ENCODE results near the gene USH2A.

GRCh38 chr1:216190438-216190837, 232.8 kb downstream of the USH2A start:
- TF ChIP-seq, protein P1, sequence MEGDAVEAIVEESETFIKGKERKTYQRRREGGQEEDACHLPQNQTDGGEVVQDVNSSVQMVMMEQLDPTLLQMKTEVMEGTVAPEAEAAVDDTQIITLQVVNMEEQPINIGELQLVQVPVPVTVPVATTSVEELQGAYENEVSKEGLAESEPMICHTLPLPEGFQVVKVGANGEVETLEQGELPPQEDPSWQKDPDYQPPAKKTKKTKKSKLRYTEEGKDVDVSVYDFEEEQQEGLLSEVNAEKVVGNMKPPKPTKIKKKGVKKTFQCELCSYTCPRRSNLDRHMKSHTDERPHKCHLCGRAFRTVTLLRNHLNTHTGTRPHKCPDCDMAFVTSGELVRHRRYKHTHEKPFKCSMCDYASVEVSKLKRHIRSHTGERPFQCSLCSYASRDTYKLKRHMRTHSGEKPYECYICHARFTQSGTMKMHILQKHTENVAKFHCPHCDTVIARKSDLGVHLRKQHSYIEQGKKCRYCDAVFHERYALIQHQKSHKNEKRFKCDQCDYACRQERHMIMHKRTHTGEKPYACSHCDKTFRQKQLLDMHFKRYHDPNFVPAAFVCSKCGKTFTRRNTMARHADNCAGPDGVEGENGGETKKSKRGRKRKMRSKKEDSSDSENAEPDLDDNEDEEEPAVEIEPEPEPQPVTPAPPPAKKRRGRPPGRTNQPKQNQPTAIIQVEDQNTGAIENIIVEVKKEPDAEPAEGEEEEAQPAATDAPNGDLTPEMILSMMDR (IDR thresholded peaks at IDR 0.05), result no peak
- no peak for TF ChIP-seq POLR2AphosphoS5 (IDR thresholded peaks at IDR 0.05)
